Upper lobe of left lung (tissue), 4 donors: ENCODE results near the gene SLC35B2.

Experiments used
- EP300 ChIP-seq, 4 donors: sonication (generic); formaldehyde crosslinking; IDR thresholded peaks; one replicate each; pipeline ENCODE4 v1.5.1; 2017; ENCODE audit warnings: antibody characterized with exemption in 4 of 4, control low read depth in 2 of 4
- POLR2A ChIP-seq, 4 donors: fragments of 450-650 bp; IDR thresholded peaks; one replicate each; pipeline ENCODE4 v1.5.1; 2016 to 2017; ENCODE audit warnings: antibody characterized with exemption in 4 of 4, mild to moderate bottlenecking in 2 of 4
- TF ChIP-seq, protein P1 (sequence below), 6 experiments: fragments of 450-650 bp in 4 of 6; fragments of 200-600 bp in 2 of 6; sonication (generic) in 2 of 6; IDR thresholded peaks; one replicate each; pipeline ENCODE4 v1.5.1; 2016 to 2019; ENCODE audit warnings: antibody characterized with exemption in 6 of 6

DNA sequence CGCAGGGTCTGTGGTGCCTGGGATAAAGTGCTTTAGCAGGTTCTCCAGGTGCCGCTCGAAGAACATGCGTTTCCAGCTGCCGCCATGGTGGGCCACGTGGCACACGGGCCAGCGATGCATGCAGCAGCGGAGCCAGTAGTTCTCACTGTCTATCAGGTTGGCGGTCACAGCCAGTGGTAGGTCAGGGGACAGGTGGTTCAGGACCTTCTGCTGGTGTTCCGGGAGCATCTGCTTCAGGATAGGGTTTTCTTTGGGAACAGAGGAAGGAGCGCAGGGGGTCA, 28.9 kb upstream of the SLC35B2 start:
- TF ChIP-seq, protein P1, sequence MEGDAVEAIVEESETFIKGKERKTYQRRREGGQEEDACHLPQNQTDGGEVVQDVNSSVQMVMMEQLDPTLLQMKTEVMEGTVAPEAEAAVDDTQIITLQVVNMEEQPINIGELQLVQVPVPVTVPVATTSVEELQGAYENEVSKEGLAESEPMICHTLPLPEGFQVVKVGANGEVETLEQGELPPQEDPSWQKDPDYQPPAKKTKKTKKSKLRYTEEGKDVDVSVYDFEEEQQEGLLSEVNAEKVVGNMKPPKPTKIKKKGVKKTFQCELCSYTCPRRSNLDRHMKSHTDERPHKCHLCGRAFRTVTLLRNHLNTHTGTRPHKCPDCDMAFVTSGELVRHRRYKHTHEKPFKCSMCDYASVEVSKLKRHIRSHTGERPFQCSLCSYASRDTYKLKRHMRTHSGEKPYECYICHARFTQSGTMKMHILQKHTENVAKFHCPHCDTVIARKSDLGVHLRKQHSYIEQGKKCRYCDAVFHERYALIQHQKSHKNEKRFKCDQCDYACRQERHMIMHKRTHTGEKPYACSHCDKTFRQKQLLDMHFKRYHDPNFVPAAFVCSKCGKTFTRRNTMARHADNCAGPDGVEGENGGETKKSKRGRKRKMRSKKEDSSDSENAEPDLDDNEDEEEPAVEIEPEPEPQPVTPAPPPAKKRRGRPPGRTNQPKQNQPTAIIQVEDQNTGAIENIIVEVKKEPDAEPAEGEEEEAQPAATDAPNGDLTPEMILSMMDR (IDR thresholded peaks at IDR 0.05), result no peak
- no peak for TF ChIP-seq EP300 (IDR thresholded peaks at IDR 0.05)
- TF ChIP-seq POLR2A (IDR thresholded peaks at IDR 0.05), result no peak
